ENCODE results near the gene SKIDA1. TPM values are rescaled to one million over a fixed set of nuclear protein-coding genes. Genes with fewer than 3 reads are reported as not detected.

SKIDA1 gene
- total RNA-seq, 1 experiment from 2014 or later = 22.3 TPM

DNA sequence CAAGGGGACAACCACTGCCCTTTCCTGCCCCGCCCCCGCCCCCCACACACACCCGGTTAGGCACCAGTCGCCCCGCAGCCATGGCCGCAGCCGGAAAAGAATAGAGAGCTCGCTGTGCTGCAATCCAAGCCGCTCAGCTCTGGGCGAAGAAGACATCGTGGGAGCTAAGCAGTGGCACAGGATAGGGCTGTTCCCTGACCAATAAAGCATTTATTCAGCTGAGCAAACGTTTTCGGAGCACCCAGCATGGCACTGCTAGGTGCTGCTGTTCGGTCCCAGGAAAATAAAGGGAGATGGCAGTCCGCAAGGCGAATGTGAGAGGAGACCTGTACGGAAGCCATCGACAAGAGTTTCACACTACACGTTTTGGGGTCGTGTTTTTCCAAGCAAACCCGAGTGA lies 18.3 kb downstream of the SKIDA1 start:
- no peak for DNase-seq (ENCODE audit: low spot score)
- in situ Hi-C loops (cut with HindIII; ENCODE audit: low sequenced_read_pairs) = no loop called here

DNA sequence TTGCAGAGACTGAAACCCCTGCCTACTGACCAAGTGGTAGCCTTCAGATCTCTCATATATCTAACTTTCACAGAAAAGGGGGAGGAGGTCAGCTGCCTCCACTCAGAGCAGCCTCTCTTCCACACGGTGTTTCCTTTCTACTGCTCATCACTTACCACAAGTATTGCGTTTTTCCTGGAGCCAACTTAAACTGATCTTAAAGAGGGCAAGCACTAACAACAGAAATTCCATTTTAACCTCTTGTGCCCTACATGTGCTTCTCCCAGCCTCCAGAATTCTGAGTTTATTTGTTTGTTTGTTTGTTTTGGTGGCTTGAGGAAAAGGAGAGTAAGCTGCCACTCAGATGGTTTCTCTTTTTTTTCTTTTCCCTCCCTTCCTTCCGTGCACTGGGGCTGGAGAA lies 19.1 kb downstream of the SKIDA1 start:
- in situ Hi-C loops (cut with HindIII; ENCODE audit: low sequenced_read_pairs) = no loop called here

DNA sequence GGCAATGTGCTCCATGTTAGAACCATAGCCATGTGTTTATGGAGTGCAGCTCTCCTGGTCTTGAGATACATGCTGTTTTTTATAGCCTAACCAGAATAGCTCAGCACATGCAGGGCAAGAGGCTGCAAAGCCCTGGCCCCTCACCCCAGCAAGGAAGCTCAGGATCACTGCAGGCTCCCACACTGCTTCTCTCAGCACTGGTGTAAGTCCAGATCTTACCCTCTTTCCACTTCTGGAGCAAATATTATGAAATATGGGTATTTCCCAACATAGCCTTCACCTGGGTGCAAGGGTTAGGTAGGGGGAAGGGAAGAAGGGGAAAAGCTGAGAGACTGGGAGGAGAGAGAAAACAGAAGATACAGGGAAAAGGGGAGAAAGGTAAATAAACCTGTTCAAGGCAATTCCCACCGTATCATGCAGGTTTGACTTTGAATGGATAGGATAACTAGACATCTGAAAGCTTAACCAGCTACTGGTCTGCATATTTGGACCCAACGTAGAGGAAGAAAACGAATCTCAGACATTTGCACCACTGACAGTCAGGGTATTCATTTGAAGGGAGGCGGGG lies 19.7 kb downstream of the SKIDA1 start:
- in situ Hi-C loops (cut with HindIII; ENCODE audit: low sequenced_read_pairs) = no loop called here
- no peak for DNase-seq (ENCODE audit: low spot score)

More for the DNA sequence above, 19.1 kb downstream of the SKIDA1 start:
- DNase-seq (ENCODE audit: low spot score) = no peak

DNA sequence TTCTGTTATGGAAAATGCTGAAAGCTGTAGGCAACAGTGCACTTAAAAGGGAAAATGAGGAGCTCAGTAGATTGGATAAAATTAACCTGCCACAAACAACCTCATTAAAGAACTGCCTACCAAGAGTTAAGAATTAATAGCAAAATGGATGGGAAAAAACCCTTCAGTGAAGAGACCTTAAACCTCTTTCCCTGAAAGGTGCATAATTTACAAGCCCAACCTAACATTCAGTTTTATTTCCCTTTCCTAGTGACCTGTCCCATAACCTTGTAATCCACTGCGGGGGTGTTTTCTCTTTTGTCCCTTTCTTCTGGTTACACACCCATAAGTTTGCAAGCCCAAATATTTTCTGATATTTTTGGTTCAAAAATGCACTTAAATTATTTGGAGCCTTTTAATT lies 21.9 kb downstream of the SKIDA1 start:
- in situ Hi-C loops (cut with HindIII; ENCODE audit: low sequenced_read_pairs) = no loop called here
- DNase-seq (ENCODE audit: low spot score) = no peak

DNA sequence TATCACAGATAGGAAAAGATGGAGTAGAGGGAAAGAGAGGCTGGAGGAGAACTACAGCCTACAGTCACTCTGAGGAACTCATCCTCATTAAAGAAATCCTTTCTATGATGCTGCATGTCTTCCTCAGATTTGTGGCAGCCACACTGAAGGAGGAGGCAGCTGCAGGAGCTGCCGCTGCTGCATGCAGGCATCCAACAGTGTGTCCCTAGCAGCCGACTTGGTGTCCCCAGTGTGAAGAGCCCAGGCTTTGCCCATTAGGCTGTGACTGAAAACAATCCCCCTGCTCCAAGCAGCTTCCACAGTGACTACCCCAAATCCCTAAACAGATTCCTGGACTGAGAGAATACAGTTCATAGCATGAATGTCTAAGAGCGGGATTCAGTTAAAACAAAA lies 23.1 kb downstream of the SKIDA1 start:
- no peak for DNase-seq (ENCODE audit: low spot score)
- in situ Hi-C loops (cut with HindIII; ENCODE audit: low sequenced_read_pairs) = no loop called here

DNA sequence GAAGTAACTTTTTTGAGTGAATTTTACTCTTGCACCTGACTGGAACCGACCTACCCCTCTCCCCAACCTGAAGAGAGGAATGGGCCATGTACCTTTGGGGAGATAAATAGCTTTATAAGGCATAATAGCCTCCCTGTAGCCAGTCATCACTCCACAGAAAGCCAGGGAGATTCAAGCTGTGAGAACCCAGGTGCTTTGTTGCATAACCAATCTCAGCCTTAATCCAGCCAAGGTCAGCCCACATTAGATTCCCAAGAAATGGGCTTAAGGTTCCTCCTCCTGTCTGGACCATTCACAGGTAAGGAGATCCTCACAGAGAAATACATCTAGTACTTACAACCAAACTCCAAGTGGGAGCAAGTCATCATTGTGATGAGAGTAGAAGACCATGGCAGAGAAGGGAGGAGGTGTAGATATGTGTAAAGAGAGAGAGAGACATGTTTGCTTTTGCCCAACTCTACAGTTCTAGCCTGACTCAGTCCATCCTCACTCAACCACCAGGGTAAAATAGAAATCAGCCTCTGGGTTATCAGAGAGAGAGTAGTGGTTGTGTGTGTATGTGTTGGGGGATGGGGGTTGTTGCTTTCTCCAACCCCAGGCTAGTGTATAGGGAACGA lies 23.6 kb downstream of the SKIDA1 start:
- in situ Hi-C loops (cut with HindIII; ENCODE audit: low sequenced_read_pairs) = no loop called here
- no peak for DNase-seq (ENCODE audit: low spot score)

DNA sequence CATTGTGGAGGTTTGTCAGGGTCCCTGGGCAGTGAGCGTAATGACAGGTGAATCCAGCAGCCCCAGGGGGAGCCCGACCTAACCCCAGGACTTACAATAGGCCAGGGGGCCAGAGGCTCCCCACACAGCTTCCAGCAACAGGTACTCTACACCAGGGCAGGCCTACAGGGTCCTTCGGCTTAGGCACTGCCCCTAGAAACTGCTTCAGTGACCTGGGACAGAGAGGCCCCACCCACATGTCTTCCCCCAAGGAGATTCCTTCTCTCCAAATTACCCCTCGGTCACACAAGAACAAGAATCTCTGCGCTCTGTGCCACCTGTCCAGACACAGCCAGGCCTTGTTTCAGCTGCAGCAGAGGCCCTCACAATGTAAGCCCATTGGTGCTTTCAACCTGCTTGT lies 24.4 kb downstream of the SKIDA1 start:
- in situ Hi-C loops (cut with HindIII; ENCODE audit: low sequenced_read_pairs) = no loop called here
- DNase-seq (ENCODE audit: low spot score) = no peak

DNA sequence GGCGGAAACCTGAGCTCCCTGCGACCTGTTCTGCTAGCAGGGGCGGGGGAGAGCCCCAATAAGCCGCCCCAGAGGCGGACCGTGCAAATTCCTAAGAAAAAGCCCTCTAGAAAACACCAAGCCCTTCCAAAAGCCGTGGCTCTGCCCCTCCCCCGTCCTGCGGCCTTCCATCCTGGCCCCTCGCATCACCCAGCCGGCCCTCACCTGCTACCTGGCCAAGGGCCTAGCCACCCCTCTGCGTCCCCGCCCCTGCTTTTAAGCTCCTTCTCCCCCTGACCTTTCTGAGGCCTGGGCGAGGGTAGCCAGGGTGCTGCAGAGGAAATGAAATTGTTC lies 24.9 kb downstream of the SKIDA1 start:
- DNase-seq (ENCODE audit: low spot score) = no peak
- in situ Hi-C loops (cut with HindIII; ENCODE audit: low sequenced_read_pairs) = no loop called here

DNA sequence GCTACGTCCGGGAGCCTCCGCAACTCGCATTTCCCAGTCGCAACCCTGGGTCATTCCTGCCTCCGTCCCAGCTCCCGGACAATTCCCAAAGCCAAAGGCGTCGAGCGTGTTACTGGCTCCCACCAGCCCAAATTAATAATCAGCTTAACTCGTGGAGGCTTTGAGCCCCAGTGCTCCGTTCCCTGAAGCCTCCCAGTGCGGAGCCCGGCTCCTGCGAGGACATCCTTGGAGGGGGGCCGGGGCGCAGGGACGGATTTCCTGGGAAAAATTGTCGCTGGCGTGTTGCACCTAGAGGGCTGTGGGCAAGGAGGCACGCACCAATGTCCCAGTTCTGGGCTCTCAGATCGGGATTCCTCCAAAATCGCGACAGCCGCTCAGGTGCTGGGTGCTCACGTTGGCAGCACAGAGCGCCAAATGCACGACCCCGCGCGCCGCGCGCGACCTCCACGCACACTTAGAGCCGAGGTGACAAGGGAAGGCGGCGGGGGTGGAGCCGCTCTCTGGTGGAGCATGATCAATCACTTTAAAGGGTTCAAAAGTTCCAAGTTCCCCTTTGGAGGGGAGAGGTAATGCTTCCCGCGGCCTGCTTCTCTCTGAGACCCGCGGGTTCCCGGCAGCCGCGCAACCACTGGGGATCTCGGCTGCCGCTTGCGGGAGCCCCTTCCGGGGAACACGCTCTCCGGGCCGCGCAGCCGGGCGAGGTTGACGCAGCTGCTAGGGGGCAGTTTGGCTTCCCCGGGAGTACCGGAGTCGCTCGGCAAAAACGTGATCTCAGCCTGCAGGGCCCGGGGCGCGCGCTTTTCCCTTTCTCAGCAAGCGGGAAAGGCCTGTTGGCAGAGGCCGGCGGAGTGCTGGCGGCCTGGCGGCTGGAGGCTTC lies 25.5 kb downstream of the SKIDA1 start:
- no peak for DNase-seq (ENCODE audit: low spot score)
- in situ Hi-C loops (cut with HindIII; ENCODE audit: low sequenced_read_pairs) = no loop called here

DNA sequence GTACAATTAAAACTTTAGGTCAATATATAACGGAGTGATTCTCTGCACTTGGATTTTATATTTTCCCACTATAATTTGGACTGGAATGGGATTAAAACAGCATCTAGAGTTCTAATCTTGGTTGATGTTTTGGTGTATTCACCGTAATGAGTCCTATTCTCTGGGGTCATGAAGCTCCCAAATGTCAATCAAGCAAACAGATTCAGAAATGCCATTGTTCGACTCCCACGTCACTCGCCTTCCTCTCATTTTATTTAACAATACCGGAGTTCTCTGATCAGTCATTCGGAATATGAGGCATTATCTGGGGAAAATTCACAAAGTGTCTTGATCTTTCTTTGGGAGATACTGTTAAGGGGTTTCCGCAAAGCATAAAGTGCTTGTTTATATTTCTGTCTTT lies 26.5 kb downstream of the SKIDA1 start:
- in situ Hi-C loops (cut with HindIII; ENCODE audit: low sequenced_read_pairs) = no loop called here
- no peak for DNase-seq (ENCODE audit: low spot score)

DNA sequence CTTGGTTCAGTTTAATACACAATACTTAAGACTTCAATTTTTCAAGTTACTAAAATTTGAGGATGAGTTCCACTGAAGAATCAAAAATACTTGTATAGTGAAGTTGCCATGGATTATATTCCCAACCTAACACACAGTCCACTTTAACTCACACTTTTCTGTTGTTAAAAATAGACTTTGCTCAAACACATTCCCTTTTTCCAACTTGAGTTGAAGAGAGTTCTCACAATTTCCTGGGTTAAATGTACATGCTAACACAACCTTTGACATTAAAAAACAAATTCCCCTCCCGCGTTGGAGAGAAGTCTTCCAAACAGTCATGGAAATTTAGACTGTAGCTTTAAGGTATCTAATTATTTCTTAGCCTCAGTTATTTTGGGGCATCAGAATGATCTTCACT lies 27.1 kb downstream of the SKIDA1 start:
- in situ Hi-C loops (cut with HindIII; ENCODE audit: low sequenced_read_pairs) = no loop called here

DNA sequence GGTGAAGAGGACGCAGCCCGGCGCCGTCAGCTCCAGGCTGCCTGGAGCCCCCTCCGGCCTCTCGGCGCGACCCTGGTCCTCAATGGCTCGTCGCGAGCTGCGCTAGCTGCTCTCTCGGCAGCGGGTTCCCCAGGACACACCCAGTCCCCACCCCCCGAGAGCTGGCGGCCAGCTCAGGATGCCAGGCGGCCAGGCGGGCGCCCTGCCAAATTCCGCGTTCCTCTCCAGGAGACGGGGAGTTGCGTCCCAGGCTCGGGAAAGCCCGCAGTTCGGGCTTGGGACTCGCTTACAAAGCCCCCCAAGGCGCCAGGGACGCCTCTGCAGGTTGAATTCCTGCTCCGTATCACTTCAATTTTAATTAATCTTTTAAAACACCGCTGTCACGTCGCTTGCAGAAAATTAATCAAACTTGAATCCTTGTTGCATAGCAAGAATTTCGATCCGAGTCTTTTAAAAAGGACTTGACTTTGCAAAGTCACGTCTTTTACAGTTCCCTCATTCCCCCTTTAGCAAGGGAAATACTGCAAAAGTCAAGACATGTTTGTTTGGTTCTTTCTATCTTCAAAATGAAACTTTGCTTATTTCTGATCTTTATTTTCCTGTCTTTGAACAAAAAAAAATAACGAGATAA lies 28.2 kb downstream of the SKIDA1 start:
- in situ Hi-C loops (cut with HindIII; ENCODE audit: low sequenced_read_pairs) = no loop called here
- peak; percentile 80 for DNase-seq (ENCODE audit: low spot score)

More for the DNA sequence above, 27.1 kb downstream of the SKIDA1 start:
- no peak for DNase-seq (ENCODE audit: low spot score)

DNA sequence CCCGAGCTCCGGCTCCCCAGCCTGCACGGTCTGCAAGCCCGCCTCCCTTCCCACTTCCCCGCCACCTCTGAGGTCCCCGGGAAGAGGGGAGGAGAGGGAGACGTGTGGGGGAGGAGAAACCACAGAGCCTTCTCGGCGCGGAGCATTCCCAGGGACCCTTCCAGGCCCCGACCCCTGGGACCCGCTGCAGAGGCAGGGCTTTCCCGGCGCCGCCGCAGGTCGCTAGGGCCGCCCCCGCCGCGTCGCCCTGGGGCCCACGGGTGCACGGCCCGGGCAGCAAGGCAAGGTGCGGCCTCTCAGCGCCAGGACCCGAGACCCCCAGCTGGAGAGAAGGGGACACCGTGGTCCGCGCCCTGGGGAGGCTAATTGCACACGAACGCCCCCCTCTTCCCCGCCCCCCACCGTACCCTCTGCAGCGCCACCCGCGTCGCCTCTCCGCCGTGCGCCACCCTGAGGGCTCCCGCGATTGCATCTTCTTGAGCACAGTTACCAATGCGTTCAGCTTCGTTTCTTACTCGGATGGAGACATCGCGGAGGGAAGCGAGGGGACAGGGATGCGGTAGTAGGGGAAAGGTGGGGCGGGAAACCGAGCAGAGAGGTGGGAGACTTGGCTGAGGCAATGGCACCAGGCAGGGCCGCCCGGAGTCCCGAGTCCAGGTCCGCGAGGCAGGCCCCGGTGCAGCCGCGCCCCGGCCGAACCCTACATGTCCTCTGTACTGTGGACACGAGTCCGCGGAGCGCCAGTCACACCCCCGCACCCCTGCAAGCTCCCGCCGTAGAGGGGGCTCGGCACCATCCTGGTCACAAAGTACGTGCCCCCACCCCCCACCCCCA lies 28.9 kb downstream of the SKIDA1 start:
- DNase-seq (ENCODE audit: low spot score) = peak; percentile 65
- in situ Hi-C loops (cut with HindIII; ENCODE audit: low sequenced_read_pairs) = no loop called here

DNA sequence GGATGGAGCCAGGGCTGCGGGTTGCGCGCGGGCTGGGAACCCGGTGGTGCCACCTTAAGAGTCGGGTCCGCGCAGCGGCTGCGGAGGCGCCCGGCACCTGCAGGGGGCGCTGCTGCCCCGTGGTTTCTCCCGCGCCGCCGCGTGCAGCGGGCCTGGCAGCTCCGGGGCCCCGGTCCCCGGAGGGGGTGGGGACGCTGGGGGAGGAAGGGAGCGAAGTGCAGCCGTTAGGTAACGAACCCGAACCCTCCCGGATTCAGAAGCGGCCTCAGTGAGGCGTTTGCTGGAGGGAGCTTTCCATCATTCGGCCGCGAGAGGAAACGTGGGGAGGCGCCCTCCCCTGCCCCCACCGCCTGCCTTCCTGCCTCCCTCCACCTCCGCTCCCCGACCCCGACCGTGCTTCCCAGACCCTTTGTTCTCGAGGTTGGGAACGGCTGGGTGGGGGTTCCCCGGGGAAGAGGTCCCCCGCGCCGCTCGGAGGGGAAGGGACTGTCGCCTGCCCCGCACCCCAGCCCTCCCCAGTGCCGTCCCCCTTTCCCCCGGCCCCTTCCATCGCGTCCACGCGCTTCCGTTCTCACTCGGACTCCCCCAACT lies 29.6 kb downstream of the SKIDA1 start:
- peak; percentile 80 for DNase-seq (ENCODE audit: low spot score)
- in situ Hi-C loops (cut with HindIII; ENCODE audit: low sequenced_read_pairs) = no loop called here

DNA sequence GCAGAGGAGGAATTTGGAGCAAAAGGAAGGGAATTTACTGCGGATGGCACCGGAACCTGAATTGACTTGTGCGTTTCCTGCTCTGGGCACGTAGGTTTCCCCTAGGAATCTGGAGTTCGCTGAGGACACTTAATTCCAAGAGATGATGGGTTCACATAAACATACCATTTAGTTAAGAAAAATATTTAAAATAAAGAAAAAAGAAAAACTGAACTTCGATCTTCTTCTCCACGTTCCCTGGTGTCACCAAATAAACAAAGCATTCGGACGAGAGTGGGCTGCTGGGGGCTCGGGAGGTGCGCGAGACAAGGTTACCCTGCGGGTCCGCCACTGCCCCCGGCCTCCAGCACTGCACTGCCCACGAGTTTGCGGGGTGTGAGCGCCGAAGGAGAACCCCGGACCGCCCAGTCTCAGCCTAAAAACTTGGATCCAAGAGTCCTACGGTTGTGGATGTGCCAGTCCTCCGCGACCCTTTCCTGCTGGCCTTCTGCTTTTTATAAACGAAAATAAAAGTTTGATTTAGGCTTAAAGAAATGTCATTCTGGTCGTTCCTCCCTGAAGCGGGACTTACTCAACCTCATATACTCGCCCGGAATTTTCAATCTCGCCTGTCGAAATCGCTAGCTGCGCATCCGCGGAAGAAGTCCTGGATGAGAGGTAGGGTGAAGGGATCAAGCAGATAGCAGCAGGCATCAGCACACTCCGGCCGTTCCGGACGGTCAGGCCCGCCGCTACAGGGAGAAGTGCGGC lies 30.3 kb downstream of the SKIDA1 start:
- in situ Hi-C loops (cut with HindIII; ENCODE audit: low sequenced_read_pairs) = no loop called here
- no peak for DNase-seq (ENCODE audit: low spot score)

DNA sequence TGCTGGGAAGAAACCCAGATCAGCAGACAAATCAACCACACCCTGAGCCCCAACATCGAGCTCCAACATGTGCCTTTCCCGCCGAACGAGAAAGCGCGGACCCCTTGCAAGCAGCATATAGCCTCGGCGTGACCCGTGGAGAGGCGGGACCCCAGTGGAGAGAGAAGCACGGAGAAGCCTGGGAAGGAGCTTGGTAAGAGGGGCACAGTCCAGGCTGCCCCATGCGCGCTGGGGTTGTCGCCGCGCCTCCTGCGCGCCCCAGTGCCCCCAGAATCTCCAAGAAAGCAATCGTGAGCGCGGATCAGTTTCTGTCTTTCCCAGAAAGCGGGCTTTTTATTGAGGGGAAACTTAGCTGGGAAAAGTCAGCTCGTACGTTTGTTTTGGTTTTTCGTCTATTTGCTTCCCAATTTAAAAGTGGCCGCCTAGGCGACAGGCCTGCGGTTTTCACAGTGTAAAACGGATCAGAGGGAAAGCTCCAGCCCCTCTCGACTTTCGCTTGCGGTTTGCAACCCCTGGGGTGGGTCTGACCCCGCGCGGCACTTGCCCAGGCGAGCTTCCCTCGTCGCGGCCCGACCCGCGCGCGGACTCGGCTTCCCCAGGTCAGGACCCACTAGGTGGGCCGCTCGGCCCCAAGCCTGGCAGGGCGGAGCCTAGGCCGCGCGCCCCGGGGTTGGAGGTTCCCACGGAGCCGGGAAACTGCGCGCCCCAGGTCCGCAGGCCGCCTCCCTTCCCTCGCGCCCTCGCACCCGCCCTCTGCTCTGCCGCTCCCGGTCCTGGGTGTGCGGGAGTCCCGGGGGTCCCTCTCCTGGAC lies 31.1 kb downstream of the SKIDA1 start:
- in situ Hi-C loops (cut with HindIII; ENCODE audit: low sequenced_read_pairs) = no loop called here
- DNase-seq (ENCODE audit: low spot score) = no peak

DNA sequence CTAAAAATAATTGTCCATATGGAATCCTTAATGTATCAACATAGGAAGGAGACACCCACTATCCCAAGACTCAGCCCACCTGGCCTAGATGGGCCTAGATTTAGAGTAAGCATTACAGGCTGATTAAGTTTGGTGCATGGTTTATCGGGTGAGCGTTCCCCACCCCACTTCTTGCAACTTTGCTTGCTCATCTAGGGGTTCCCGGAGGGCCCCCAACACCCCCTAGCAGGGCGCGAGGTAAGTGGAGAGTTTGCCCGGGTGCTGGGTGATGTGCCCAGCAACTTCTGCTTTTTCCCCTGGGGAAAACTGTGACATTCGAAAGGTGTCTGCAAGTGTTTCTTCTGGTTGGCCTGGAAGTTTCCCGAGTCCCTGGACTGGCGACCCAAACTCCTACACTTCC lies 31.7 kb downstream of the SKIDA1 start:
- in situ Hi-C loops (cut with HindIII; ENCODE audit: low sequenced_read_pairs) = no loop called here
- DNase-seq (ENCODE audit: low spot score) = no peak

DNA sequence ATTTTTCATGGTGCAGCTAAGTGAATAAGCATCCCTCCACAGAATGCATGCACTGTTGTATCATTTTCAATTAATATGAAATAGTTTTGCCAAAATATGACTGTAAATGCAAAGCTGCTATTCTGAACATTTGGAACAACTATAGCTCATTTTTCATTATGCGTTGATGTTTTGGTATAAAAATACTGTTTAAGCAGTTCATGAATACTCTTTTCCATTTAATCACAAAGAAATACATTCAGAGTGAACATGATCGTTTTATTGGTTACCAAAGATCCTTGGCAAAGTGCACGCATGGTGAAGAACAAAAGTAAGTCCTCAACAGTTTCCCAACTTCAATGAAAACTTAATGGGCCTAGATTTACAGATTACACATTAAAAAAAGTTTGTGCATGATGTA lies 33.1 kb downstream of the SKIDA1 start:
- in situ Hi-C loops (cut with HindIII; ENCODE audit: low sequenced_read_pairs) = no loop called here
- DNase-seq (ENCODE audit: low spot score) = no peak
